ENCODE data around the gene MYBBP1A. TPM values are rescaled to one million over a fixed set of nuclear protein-coding genes. Genes with fewer than 3 reads are reported as not detected.
A peak's percentile ranks its signal among the peaks of the same experiment; 100 is the strongest.

Gene MYBBP1A
- total and polyA plus RNA-seq, 2 of the 8 experiments (the other 6 are each of a cell fraction or from before 2014, with no cell fraction given) = 46.8 to 151 TPM

GRCh38 chr17:4536742-4537411, 18.3 kb downstream of the MYBBP1A start:
- Histone ChIP-seq H3K9ac (replicated peaks in 1 of 4; ENCODE audit: extremely low read depth in 1 of 4, low read depth in 3 of 4, low read length in 3 of 4) (no peak overlapping the region), H4K91ac (replicated peaks; ENCODE audit: insufficient read length, low read length) (no peak overlapping the region), H2BK120ac (replicated peaks; ENCODE audit: low read depth, low read length) (no peak overlapping the region), H3K9me3 (ENCODE audit: insufficient read depth in 2 of 2, low read depth in 1 of 2, low read length in 1 of 2) (no peaks in the 10 kb centered on the region), H3K23me2 (ENCODE audit: low read depth, low read length) (peaks cover 4% of the 10 kb centered on the region; the same call in 1 of the 2 replicates), H3K4me2 (ENCODE audit: insufficient read depth in 1 of 2, low read depth in 2 of 2, low read length in 2 of 2) (peak overlapping the region; percentile 61 to 79; a peak in 3 of 4 replicates), H3K27me3 (replicated peaks in 1 of 4; ENCODE audit: control insufficient read depth in 3 of 4, extremely low read depth in 1 of 4, insufficient read depth in 3 of 4, low read length in 3 of 4) (peaks cover 0 to 23% (median 14%) of the 10 kb centered on the region in 4 experiments; a peak in 4 of 7 replicates), H4K8ac (ENCODE audit: extremely low read depth, insufficient read depth, low read length) (no peak overlapping the region), H3K4me1 (replicated peaks in 1 of 4; ENCODE audit: control insufficient read depth in 3 of 4, insufficient read depth in 4 of 4, low read length in 3 of 4) (peaks cover 0 to 29% (median 16%) of the 10 kb centered on the region in 4 experiments; a peak in 6 of 7 replicates), H2BK20ac (ENCODE audit: low read length) (no peak overlapping the region), H3K56ac (replicated peaks; ENCODE audit: insufficient read length, low read depth, low read length) (no peak overlapping the region), H3K27ac (ENCODE audit: low read depth, low read length) (no peak overlapping the region), H3K79me1 (ENCODE audit: low read depth, low read length) (no peaks in the 10 kb centered on the region), H3K23ac (ENCODE audit: insufficient read length) (no peak overlapping the region), H3K36me3 (ENCODE audit: control insufficient read depth in 2 of 4, insufficient read depth in 4 of 4, low read length in 3 of 4) (peaks cover 8 to 32% (median 22%) of the 10 kb centered on the region in 4 experiments; a peak in 7 of 8 replicates), H2AK5ac (ENCODE audit: low read depth, low read length) (no peak overlapping the region), H4K20me1 (replicated peaks in 1 of 2; ENCODE audit: control insufficient read depth in 1 of 2, insufficient read depth in 2 of 2, low read length in 2 of 2) (peaks cover 11 to 19% of the 10 kb centered on the region in 2 experiments), H2BK12ac (ENCODE audit: low read depth, low read length) (no peak overlapping the region), H2BK5ac (ENCODE audit: low read depth, low read length) (no peak overlapping the region; the same call in 1 of the 2 replicates), H4K5ac (ENCODE audit: insufficient read length, low read depth, low read length) (no peak overlapping the region), H3K79me2 (ENCODE audit: control insufficient read depth in 1 of 2, insufficient read depth in 2 of 2, low read length in 2 of 2) (no peaks in the 10 kb centered on the region), H3K14ac (ENCODE audit: insufficient read length) (no peak overlapping the region), H2AFZ (ENCODE audit: low read length) (no peak overlapping the region), H3K18ac (ENCODE audit: extremely low read depth, low read length) (peak overlapping the region; percentile 92; the same call in 1 of the 2 replicates), H3K4me3 (ENCODE audit: extremely low read depth in 1 of 4, insufficient read depth in 2 of 4, low read depth in 3 of 4, low read length in 4 of 4) (peak overlapping the region in 1 of 4 experiments; percentile 55; a peak in 3 of 8 replicates), H2BK15ac (ENCODE audit: low read length) (no peak overlapping the region), H3K4ac (replicated peaks; ENCODE audit: insufficient read length, low read depth, low read length) (no peak overlapping the region)
- no peak for DNase-seq (ENCODE audit: low read depth in 1 of 2, low spot score in 2 of 2)
- WGBS, 2 experiments (ENCODE audit: extremely low coverage in 1 of 2, insufficient coverage in 1 of 2, insufficient read length in 1 of 2, insufficient replicate concordance in 2 of 2, low coverage in 1 of 2, low lambda C conversion rate in 2 of 2, missing lambda C conversion rate in 1 of 2) = 71% methylated on average over 11 of the region's 18 CpGs; no CpG with 5 or more reads in 1 of the 2 experiments
- POLR2A ChIA-PET (ENCODE audit: partially characterized antibody) = interaction anchor here (0.6 to 37.1 kb wide), 9 partner anchors 8 to 133 kb away, joined by 3 to 546 read pairs (median 4); partner anchors contain the start of genes GGT6 and MYBBP1A
- CTCF ChIA-PET (ENCODE audit: partially characterized antibody) = interaction anchor here (0.5 to 3.6 kb wide), 15 partner anchors 10 to 743 kb away, joined by 3 to 15 read pairs (median 4); partner anchors contain the start of gene SPNS2
- no peak for FAIRE-seq
- TF ChIP-seq RXRA (IDR thresholded peaks at IDR 0.05; ENCODE audit: insufficient read depth, low read depth, low read length) (no peak), RBBP5 (IDR thresholded peaks at IDR 0.05; ENCODE audit: borderline replicate concordance, low read depth, low read length) (no peak), YY1 (IDR thresholded peaks at IDR 0.05; ENCODE audit: low read depth, low read length) (no peak), POLR2AphosphoS5 (IDR thresholded peaks at IDR 0.05; ENCODE audit: low read depth, low read length) (peak; percentile 42; the same call in 1 of the 2 replicates), POLR2A (IDR thresholded peaks at IDR 0.05; ENCODE audit: control extremely low read depth in 1 of 2, low read depth in 2 of 2, low read length in 2 of 2) (peak in 1 of 2 experiments; percentile 44; a peak in 1 of 3 replicates), CBX8 (IDR thresholded peaks at IDR 0.05; ENCODE audit: borderline replicate concordance, low read depth, low read length) (no peak), BCL11A (IDR thresholded peaks at IDR 0.05; ENCODE audit: low read depth in 2 of 2, low read length in 2 of 2) (no peak), EP300 (IDR thresholded peaks at IDR 0.05; ENCODE audit: borderline replicate concordance in 1 of 2, low read depth in 2 of 2, low read length in 2 of 2) (no peak), ATF2 (IDR thresholded peaks at IDR 0.05; ENCODE audit: low read length) (no peak; the same call in 1 of the 2 replicates), SRF (IDR thresholded peaks at IDR 0.05; ENCODE audit: low read depth, low read length) (no peak)
